Testis (tissue), 3 donors: ENCODE measurements around the gene STIM1. TPM values are rescaled to one million over a fixed set of nuclear protein-coding genes. Genes with fewer than 3 reads are reported as not detected.

Experiments
- DNase-seq: peaks from one replicate; pipeline ENCODE4 v3.0.0-alpha.2; 2019
- H3K27ac ChIP-seq, 2 donors: fragments of 200-600 bp; sonication (generic); one replicate each; pipeline ENCODE4 v1.5.1; 2019
- H3K27me3 ChIP-seq: fragments of 200-600 bp; sonication (generic); one replicate; pipeline ENCODE4 v1.5.1; 2019
- H3K36me3 ChIP-seq: fragments of 200-600 bp; sonication (generic); one replicate; pipeline ENCODE4 v1.5.1; 2017; ENCODE audit warnings: low read depth; ENCODE audit errors: missing control alignments
- H3K4me1 ChIP-seq: fragments of 200-600 bp; sonication (generic); one replicate; pipeline ENCODE4 v1.5.1; 2019
- H3K4me3 ChIP-seq, 2 donors: fragments of 200-600 bp; sonication (generic); one replicate each; pipeline ENCODE4 v1.5.1; 2017 to 2019
- H3K9me3 ChIP-seq: fragments of 200-600 bp; sonication (generic); one replicate; pipeline ENCODE4 v1.5.1; 2017
- POLR2A ChIP-seq: fragments of 450-650 bp; IDR thresholded peaks from one replicate; pipeline ENCODE4 v1.6.1; 2017; ENCODE audit warnings: antibody characterized with exemption, mild to moderate bottlenecking, moderate library complexity
- WGBS, 2 donors: methylation state at CpG; one replicate each; pipeline ENCODE4 v1.1.5; 2018; 5-methylcytosine and 5-hydroxymethylcytosine counted together
- intact Hi-C: fragments of 100-400 bp; cut with DNase I; formaldehyde crosslinking; loops from one replicate; pipeline ENCODE4 v1.15.1; 2023; ENCODE audit warnings: low total_unique reads
- polyA plus RNA-seq: library from polyadenylated mRNA; stranded (reverse); fragments of 350-450 nt; fragmentation: Illumina TruSeq; extraction: RNeasy Lipid Tissue Mini Kit (QIAGEN cat#74804); gene quantifications from one replicate; pipeline ENCODE4 v1.2.3, GENCODE V29; 2014; ENCODE audit warnings: low read depth, low replicate concordance; ENCODE audit not compliant: insufficient read depth
- total RNA-seq, 2 donors: library from RNA; depleted of rRNA; stranded (reverse); fragments of >200 nt; gene quantifications; one replicate each; pipeline ENCODE4 v1.2.3, GENCODE V29; 2016
- TF ChIP-seq, protein P1 (sequence below), 3 experiments: fragments of 450-650 bp in 2 of 3; fragments of 200-600 bp in 1 of 3; sonication (generic) in 1 of 3; IDR thresholded peaks; one replicate each; pipeline ENCODE4 v1.5.1; 2016 to 2019; ENCODE audit warnings: antibody characterized with exemption in 3 of 3, mild to moderate bottlenecking in 2 of 3, moderate library complexity in 1 of 3

Gene STIM1
- total and polyA plus RNA-seq, 3 donors from 2014 or later = 78.2 to 95.5 (median 87.1) TPM

DNA sequence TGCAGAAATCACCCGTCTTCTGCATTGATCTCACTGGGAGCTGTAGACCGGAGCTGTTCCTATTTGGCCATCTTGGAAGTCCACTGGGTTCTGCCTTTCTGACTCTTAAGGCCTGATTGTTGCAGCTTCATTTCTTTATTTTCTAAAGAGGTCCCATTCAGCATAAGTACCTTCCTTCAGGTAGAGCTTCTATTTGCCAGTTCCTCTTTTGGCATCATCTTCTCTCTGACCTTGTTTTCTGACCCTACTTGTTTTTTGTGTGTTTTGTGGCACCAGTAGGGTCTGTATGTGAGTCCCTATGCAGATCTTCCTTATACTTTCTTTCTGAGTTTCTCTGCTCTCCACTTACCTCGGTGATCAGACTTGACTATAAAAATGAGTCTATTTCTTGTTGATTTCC, 161.7 kb downstream of the STIM1 start:
- no peak for DNase-seq
- Histone ChIP-seq H3K4me1 (no peaks in the 10 kb centered on the region), H3K27me3 (no peaks in the 10 kb centered on the region), H3K27ac (no peak overlapping the region), H3K4me3 (no peak overlapping the region), H3K9me3 (no peaks in the 10 kb centered on the region), H3K36me3 (no peaks in the 10 kb centered on the region)
- TF ChIP-seq POLR2A = no peak
- TF ChIP-seq, protein P1, sequence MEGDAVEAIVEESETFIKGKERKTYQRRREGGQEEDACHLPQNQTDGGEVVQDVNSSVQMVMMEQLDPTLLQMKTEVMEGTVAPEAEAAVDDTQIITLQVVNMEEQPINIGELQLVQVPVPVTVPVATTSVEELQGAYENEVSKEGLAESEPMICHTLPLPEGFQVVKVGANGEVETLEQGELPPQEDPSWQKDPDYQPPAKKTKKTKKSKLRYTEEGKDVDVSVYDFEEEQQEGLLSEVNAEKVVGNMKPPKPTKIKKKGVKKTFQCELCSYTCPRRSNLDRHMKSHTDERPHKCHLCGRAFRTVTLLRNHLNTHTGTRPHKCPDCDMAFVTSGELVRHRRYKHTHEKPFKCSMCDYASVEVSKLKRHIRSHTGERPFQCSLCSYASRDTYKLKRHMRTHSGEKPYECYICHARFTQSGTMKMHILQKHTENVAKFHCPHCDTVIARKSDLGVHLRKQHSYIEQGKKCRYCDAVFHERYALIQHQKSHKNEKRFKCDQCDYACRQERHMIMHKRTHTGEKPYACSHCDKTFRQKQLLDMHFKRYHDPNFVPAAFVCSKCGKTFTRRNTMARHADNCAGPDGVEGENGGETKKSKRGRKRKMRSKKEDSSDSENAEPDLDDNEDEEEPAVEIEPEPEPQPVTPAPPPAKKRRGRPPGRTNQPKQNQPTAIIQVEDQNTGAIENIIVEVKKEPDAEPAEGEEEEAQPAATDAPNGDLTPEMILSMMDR (IDR thresholded peaks at IDR 0.05) = no peak
- intact Hi-C loops = no loop called here
- 95 to 96% methylated on average over 3 of the region's 3 CpGs for WGBS, 2 donors

DNA sequence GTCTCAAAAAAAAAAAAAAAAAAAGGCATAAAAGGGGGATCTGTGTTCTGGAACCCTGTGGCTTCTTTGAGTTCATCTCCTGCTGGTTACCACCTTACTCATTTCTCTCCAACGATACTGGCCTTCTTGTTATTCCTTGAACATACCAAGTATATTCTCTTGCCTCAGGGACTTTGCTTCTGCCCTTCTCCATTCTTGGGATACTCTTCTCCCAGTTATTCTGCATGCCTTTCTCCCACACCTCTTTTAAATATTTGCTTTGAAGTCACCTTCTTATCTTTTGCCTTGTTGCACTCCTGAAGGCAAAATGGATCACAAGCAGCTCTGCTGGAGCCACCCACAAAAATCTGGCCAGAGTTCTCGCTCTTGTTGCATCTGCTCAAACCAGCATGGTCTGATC, 163.2 kb downstream of the STIM1 start:
- TF ChIP-seq, protein P1 (IDR thresholded peaks at IDR 0.05) = no peak
- no peak for TF ChIP-seq POLR2A
- Histone ChIP-seq H3K4me1 (no peaks in the 10 kb centered on the region), H3K9me3 (no peaks in the 10 kb centered on the region), H3K36me3 (no peaks in the 10 kb centered on the region), H3K27ac (no peak overlapping the region), H3K4me3 (no peak overlapping the region), H3K27me3 (no peaks in the 10 kb centered on the region)
- intact Hi-C loops = no loop called here
- 76 to 82% methylated on average over 2 of the region's 2 CpGs for WGBS, 2 donors
- DNase-seq = no peak

DNA sequence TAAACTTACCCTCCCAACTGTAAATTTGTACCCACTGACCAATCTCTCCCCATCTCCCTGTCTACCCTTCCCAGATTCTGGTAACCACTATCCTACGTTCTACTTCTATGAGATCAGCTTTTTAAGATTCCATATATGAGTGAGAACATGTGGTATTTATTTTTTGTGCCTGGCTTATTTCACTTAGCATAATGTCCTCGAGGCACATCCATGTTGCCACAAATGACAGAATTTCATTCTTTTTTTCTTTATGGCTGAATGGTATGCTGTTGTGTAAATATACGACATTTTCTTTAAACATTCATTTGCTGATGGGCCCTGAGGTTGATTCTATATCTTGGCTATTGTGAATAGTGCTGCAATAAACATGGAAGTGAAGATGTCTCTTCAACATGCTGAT, 164.4 kb downstream of the STIM1 start:
- DNase-seq = no peak
- 89 to 93% methylated on average over 3 of the region's 3 CpGs for WGBS, 2 donors

DNA sequence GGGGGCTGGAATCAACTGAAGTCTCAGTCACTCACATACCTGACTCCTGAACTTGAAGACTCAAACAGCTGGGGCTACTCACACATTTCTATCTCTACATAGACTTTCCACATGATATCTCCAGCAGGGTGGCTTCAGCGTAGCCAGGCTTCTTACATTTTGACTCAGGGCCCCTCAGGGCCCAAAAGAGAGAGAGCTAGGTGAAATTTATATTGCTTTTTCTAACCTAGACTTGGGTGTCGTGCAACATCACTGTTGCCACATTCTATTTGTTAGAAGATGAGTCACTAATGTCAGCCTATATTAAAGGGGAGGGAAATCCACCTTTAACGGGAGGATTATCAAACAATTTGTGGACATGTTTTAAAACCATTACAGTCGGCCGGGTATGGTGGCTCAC, 167.2 kb downstream of the STIM1 start:
- no peak for TF ChIP-seq POLR2A
- TF ChIP-seq, protein P1 (IDR thresholded peaks at IDR 0.05) = no peak
- H3K36me3 ChIP-seq = no peaks in the 10 kb centered on the region
- intact Hi-C loops = no loop called here
- DNase-seq = no peak
- H3K27me3 ChIP-seq = no peaks in the 10 kb centered on the region
- 93 to 96% methylated on average over 5 of the region's 5 CpGs for WGBS, 2 donors
- H3K4me1 ChIP-seq = no peaks in the 10 kb centered on the region
- H3K9me3 ChIP-seq = no peaks in the 10 kb centered on the region
- no peak overlapping the region for H3K27ac ChIP-seq
- H3K4me3 ChIP-seq = no peak overlapping the region

More for the DNA sequence above, 164.4 kb downstream of the STIM1 start:
- TF ChIP-seq, protein P1 (IDR thresholded peaks at IDR 0.05) = no peak
- no peak for TF ChIP-seq POLR2A
- Histone ChIP-seq H3K4me3 (no peak overlapping the region), H3K27me3 (no peaks in the 10 kb centered on the region), H3K27ac (no peak overlapping the region), H3K4me1 (no peaks in the 10 kb centered on the region), H3K9me3 (no peaks in the 10 kb centered on the region), H3K36me3 (no peaks in the 10 kb centered on the region)
- intact Hi-C loops = no loop called here

DNA sequence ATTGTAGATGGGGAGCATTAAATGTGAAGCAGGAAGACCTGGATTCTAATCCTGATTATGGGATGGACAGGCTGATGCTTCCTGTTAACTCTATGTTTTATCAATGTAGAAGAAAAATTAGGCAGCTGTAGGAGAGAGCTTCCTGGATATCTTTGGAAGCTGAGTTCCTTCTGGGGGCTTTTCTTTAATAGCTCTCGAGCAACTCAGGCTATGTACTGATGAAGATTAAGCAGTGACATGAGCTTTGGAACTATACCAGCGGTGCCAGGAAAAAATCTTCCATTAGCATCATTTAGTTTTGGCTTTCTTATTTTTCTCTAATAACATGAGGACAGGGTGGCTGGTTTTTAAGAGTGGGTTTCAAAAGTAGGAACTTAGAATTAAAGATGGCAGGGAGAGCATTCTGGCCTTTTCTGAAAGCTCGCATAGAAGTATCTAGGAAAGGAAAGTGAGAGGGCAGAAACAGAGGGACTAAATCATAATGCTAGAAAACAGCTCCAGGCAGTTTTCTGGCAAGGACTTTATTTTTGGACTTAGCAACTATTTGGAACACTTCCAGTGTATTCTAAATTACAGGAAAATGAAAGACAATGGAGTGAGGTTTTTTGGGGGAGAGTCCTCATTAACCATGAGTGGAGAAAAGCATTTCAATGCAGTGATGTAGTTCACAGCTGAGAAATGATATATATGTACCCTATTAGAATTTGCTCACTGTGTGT, 169.9 kb downstream of the STIM1 start:
- Histone ChIP-seq H3K4me3 (no peak overlapping the region), H3K4me1 (no peaks in the 10 kb centered on the region), H3K27ac (peak overlapping the region in 1 of 2 donors; percentile 33), H3K9me3 (no peaks in the 10 kb centered on the region), H3K36me3 (no peaks in the 10 kb centered on the region), H3K27me3 (no peaks in the 10 kb centered on the region)
- no peak for TF ChIP-seq POLR2A
- TF ChIP-seq, protein P1 (IDR thresholded peaks at IDR 0.05) = no peak
- DNase-seq = no peak
- 37 to 50% methylated on average over 3 of the region's 3 CpGs for WGBS, 2 donors
- intact Hi-C loops = no loop called here
